ENCODE data around the gene TUBB2A.
A peak's percentile ranks its signal among the peaks of the same experiment; 100 is the strongest.
"Not testable (repeated sequence)": the region's sequence is repeated elsewhere in the genome, so short reads cannot be mapped to it uniquely, and the experiment has no call there.

The TUBB2A gene

GRCh38 chr6:3152689-3153088 lies 4.7 kb downstream of the TUBB2A start:
- no peak for DNase-seq

DNA sequence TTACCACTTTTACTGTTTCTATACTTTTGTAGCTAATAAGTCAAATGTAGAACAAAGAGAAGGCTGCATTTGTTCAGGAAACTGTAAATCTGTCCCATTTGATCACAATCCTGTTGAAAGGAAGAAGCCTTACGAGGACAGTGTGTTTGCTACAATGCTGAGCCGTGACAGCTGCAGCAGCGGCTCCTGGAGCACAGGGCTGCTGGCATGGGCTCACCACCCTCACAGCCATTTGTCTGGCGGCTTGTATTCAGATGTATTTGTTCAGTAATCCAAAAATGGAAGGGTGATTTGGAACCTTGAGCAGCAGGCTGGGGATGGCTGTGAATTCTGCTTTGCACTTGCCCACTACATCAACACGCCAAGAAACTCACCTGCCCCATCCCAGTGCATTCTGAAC lies 5.7 kb downstream of the TUBB2A start:
- no peak for DNase-seq

DNA sequence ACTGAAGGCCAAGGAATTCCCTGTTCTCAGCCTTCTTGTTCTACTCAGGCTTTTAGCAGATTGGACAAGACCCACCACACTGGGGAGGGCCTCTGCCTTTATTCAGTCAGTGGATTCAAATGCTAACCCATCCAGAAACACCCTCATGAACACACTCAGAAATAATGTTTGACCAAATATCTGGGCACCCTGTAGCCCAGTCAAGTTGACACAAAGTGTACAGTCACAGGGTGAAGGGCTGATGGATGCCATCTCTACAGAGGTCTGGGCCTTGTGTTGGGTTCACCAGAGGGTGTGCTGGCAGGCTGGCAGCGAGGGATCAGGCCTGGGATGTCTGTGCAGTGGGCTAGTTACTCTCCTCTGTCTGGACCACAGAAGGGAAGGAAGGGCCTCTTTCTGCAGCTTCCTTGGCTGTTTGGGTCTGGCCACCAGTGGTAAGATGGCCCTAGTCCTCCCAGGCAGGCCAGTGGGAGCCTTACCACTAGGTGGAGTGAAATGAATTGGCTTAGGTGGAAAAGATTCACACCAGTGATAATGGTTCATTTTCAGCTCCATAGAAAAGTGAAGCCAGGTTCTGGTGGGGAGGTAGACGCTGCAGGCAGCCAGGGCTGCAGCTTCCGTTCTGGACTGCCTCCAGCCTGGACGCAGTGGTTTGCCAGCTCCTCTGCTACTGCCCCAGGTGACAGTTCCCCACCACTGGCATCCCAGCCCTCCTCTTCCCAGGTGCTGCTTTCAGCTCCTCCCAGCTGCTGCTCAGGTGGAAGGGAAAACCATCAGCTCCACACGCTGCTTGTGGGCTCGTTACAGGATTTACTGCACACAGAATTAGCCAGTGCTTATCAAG lies 9.2 kb downstream of the TUBB2A start:
- DNase-seq, result no peak

- DNase-seq, result no peak
These were observed 12.8 kb downstream of the TUBB2A start for GRCh38 chr6:3144571-3144970.

DNA sequence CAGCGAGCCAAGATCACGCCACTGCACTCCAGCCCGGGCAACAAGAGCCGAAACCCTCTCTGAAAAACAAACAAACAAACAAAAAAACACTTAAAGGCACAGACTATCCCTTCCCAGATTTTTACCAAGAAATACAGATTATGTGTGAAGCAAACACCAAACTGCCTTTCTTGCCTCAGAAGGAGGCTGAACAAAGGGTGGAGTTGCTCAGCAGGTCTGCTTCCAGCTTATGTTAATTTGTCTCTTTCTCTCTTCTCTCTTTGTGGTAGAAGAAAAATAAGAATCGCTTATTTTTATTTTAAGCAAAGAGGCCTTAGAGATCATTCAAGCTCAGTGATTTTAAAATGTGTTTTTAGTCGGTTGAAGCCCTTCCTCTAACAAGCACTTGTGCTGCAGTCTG lies 14.2 kb downstream of the TUBB2A start:
- DNase-seq, result no peak

- no peak for DNase-seq
These were observed 14.8 kb downstream of the TUBB2A start for GRCh38 chr6:3142536-3142935.

DNA sequence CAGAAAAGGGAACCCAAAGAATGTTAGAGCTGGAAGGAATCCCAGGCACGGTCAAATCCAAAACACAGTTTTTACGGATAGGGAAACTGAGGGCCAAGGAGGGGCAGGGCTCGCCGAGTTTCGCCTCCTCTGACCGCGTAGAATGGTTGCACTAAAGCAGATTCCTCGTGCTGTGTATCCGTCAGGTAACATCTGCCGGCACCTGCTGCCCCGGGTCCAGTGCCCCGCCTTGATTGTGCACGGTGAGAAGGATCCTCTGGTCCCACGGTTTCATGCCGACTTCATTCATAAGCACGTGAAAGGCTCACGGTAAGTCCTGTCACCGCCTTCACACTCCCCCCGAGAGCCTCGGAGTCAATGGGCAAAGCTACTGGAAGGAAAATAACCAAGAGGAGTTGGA lies 17.1 kb downstream of the TUBB2A start:
- no peak for DNase-seq

GRCh38 chr6:3139090-3139903 lies 18.0 kb downstream of the TUBB2A start:
- DNase-seq, result peak; percentile 92 to 96 (median 95)

DNA sequence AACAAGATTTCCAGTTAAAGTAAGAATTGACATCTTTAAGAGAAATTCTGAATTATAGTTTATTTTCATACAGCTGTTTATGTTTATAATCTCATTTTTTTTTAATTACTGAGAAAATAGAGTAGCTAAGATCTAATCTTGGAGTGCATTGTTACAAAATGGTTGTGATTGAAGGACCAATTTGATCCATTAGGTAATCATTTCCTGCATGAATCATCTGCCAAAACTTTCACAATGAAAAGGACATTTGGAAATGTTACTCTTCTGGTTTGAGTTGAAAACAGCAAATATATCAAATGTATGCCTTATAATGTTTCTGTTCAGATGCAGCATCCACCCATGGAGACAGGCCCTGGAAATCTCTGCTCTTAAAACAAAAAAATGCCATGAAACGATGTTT lies 19.0 kb downstream of the TUBB2A start:
- peak in 3 of 4 experiments; percentile 40 to 71 (median 67) for DNase-seq

GRCh38 chr6:3137873-3138272 lies 19.5 kb downstream of the TUBB2A start:
- DNase-seq, result not testable (repeated sequence)

DNA sequence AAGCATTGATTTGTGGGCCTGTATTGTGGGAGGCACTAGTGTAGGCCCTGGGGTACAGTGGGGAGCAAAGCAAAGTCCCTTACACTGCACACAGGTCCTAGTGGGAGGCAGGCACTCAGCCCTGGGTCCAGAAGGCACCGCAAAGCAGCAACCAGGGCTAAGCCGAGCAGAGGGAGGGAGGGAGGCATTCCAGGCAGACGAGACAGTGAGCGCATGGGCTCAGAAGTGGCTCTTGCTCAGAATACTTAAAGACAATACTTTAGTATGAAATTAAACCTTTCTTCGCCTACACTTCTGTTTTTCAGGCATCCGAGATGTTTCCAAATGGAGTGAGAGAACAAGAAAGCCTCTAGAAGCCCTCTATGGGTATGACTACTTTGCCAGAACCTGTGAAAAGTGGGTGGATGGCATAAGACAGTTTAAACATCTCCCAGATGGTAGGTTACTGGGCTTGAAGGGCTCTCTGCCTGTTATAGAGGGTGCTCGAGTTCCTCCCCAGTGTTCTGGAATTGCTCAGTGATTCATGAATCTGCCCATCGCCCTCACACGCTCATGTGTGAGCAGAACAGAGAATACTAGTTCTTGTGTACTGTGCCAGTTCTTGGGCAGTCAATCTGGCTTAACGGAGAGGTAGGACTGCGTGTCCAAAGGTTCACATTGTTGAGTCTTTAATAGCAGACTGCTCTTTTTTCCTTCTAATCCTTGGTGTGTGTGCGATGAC lies 20.1 kb downstream of the TUBB2A start:
- no peak for DNase-seq

- DNase-seq, result no peak
These were observed 20.9 kb downstream of the TUBB2A start for GRCh38 chr6:3136292-3137011.

DNA sequence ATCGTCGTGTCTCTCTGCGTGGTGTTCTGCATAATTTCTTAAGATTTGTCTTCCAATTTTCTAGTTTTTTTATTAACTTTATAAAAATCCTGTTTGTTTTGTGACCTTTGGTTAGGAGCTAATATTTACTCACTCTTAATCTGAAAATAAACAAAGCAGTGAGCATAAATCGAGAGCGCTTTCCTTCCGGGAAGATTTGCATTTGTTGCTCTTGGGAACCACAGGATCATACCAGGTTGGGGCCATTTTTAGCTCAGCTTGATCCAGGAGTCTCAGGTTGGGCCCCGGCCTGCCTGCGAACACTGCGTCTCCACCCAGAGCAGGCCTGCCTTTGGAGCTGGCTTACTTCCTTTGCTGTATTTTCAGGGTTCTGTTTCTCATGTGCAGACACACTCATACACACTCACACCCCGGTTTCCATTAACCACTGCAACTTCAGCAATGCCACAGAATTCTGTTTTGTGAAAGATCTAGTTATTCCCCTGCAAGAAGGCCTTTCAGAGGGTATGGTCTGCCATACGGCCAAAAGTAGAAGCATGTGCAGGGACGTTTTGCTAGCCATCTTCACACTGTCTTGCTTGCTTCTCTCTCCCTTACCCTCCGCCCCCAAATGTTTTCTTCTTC lies 21.6 kb downstream of the TUBB2A start:
- DNase-seq, result no peak

GRCh38 chr6:3133515-3133914 lies 23.8 kb downstream of the TUBB2A start:
- DNase-seq, result no peak

GRCh38 chr6:3131695-3132094 lies 25.6 kb downstream of the TUBB2A start:
- DNase-seq, result no peak

DNA sequence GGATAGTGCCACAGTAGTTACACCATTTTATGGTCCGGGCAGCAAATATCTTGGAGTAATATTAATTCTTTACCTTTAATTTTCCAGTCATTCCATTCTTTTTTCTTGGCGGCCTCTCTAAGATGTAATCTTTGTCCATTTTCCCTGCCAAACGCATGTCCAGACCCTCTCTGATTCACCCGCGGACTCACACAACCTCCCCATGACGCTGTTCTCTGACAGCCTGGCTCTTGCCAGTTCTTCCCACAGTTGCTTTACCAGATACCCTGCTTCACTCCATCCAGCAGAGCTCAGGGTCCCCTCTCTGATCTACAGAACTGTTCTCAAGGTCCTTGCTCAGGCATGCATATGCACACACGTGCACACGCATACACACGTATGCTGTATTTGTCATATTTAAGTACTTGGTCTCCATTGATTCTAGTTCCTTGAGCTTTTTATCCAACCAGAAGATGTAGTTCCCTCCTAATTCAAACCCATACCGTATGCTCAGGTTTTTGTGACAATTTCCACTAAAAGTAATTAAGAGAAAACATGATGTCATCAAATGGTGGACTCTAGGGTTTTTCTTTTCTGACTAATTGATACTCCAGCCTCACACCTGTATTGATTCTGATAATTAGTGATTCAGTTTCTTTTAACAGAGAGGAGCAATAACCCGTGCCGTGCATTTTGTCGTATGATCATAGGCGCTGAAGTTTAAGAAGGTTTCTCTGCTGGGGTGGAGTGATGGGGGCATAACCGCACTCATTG lies 28.8 kb downstream of the TUBB2A start:
- DNase-seq, result no peak

DNA sequence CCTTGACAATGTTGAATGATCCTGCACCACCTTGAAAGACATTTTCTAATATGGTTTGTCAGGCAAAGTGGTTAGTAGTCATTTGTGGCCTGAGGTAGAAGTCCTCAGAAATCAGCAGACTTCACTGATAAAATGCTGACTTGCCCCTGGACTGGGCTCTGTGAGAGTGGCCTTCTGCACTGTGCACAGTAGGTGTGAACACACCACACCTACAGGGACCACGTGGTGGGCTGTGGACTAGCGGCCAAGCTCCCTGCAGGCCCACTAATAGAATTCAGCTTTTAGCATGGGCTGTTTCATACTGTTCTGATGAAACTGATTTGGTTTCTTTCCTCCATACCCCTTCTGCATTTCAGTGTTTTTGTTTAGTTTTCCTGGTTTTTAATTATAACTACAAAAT lies 31.5 kb downstream of the TUBB2A start:
- DNase-seq, result no peak

DNA sequence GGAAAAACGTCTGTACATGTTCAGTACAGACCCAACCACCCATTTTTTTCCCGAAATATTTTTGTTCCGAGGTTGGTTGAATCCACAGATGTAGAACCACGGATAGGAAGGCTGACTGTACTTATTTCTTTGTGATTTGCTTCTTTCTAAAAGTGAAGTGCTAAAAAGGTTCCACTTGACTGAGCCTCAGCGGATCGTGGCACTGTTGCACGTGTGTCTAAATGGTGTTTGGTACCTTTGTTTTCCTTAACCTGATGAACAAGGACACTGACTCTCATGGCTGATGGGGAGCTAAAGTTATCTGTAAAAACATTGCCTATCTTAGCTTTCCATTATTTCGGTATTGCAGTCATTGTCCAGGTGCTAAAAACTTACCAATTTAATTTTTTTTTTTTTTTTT lies 32.7 kb downstream of the TUBB2A start:
- DNase-seq, result no peak

GRCh38 chr6:3122823-3123182 lies 34.5 kb downstream of the TUBB2A start:
- DNase-seq, result no peak

GRCh38 chr6:3120765-3121089 lies 36.6 kb downstream of the TUBB2A start:
- DNase-seq, result no peak

GRCh38 chr6:3119040-3119723 lies 38.2 kb downstream of the TUBB2A start:
- peak in 1 of 4 experiments; percentile 35 for DNase-seq

Data from suppressor macrophage (primary cell).